Activated T-cell treated with anti-CD3 and anti-CD28 coated beads, Interleukin-2, amount 50 U/mL, for 48 hours (primary cell): ENCODE results near the gene NR2E3.
"Not testable (repeated sequence)": the region's sequence is repeated elsewhere in the genome, so short reads cannot be mapped to it uniquely, and the experiment has no call there.

Experiments used
- DNase-seq, 2 experiments: peaks; one replicate each; pipeline ENCODE4 v3.0.0-alpha.2; 2020

Gene NR2E3

DNA sequence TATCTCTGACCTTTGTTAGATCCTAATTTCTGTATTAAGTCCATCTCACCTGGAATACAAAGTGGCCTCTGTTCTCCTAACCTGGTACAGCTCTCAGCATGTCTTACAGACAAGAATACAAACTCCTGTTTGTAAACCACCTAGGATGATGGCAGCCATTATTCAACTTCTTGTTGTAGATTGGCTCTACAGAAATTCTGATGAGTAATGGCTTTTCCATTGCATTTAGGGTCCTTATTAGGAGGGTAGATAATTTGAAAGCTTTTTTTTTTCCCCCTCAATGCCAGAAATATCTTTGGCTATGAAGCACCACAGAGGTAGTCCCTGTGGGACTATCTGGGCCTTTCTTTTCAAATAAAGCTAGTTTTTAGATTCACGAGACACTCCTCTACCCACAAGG lies 9.8 kb downstream of the NR2E3 start:
- no peak for DNase-seq

DNA sequence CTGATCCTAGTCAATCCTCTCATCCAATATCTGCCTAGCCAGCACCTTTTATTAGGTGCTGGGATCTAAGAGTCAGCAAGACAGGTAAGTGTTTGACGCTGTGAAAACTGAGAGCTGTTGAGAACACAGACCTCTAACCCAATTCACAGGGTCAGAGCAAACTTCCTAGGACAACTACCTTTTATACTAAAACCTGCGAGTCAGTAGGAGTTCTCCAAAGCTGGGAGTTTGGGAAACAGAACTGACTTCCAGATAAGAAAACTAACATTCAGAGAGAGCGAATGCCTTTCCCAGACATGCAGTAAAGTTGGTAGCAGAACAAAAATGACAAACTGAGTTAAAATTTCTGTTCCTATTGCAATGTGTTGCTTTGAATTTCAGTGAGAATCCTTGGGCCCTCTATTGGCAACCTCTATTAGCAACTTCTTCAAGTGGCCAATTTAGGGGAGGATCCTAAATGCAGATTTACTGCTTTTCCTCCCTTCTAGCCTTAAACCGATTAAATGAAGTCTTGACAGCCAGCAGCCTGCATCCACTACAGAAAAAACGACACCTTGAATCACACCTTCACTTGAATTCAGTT lies 11.3 kb downstream of the NR2E3 start:
- DNase-seq, result no peak

DNA sequence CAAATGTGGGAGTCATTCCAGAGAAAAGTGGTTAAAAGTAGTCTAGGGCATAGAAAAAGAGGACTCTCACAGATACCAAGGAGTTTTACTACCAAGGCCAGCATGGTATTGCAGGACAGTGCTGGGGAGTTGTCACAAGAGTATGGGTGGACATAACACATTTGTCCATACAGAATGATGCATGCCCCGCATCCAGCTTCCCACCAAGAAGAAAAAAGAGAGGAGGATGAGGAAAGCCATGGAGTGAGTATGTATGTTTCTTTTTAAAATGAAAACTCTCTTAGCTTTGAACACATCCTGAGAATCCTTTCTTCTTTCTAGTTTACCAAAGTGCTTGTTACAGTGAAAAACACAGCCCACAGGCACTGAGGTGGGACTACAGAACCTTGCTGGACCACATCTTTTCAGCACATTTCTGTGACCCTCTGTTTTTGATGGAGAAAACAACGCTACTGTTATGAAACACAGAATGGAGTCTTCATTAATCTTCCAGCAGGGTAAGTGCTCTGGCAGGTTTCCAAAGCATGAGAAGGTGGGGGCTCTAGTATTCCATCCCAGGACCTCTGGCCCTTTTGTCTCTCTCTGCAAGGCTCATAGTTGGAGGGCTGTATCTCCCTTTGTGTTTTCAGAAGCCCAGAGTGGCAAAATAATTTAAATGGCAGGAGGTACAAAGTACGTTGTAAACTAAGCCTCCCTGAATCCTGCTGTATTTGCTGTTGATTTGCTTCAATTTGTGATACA lies 12.7 kb downstream of the NR2E3 start:
- DNase-seq, result no peak

DNA sequence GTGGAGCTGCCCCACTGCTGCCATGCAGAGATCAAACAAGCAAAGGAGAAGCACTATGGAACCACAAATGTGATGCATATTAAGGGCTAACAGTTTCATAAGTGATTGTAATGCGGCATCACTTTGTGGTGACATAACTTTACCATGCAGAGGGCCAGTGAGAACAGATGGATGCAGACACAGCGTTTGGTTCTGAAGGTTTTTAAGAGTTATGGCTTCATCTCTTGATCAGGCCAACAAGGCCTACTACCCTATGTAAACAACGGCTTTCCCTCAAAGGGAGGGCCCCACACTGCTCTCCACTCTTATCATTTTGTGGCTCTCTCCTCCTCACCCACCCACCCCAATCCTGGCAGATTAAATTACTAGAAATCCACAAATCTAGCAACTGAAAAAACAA lies 13.4 kb downstream of the NR2E3 start:
- no peak for DNase-seq

DNA sequence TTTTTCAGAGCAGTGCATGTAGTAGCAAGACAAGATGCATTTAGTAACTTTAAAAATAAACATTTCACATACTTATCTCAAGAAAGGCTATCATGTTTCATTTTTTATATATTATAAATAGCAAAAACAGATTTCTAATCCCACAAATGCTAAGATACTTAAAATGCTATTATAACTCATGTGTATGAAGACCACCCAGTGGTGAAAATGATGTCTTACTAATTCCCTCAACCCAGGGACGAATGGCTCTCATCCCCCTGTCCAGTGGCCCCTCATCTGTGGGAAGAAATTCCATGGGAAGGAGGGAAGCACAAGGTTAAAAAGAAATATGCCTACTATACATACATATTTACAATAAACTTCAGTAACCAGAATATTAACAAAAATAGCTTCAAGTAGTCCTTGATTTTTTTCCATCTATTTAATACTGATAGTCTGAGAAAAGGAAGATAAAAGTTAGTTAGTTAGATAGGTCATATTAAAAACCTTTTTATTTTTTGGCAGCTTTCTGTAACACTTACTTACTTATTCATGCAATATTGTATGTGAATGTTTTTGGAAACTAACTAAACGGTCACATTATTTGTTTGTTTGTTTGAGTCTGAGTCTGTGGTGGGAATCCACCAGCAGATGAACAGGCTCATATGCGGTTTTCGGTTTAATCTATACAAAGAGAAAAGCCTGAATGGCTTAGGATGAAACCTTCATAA lies 14.8 kb downstream of the NR2E3 start:
- no peak for DNase-seq

DNA sequence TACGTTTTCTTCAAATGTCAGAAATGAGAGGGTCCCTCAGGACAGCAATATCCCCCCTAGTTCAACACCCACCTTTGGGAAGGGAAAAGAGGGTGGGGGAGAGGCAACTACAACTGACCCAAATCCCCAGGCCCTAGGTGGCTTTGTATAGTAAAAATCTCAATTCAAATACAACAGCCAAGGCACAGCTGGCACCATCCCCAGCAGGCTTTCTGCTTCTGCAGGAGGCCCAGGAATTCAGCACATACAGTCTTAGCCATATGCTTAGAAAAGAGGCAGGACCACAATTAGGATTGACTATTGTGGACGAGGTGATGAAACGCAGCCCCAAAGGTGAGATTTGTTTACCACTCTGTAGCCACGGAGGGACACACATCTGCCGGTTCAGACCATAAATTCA lies 15.8 kb downstream of the NR2E3 start:
- DNase-seq, result no peak

DNA sequence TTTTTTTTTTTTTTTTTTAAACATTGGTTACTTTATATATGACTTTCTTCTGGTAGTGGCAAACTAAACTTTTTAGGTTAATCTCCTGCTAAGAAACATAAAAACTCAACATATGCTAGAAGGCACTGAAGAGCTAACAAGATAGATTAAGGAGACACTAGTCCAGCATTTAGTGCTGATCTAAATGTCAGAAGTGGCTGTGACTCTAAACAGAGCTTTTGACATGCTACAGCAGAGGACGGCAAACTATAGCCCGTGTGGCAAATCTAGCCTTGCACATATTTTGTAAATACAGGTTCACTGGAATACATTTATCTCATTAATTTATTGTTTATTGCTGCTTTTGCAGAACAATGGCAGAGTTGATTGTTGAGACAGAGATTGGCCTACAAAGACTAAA lies 20.6 kb downstream of the NR2E3 start:
- DNase-seq, result no peak

DNA sequence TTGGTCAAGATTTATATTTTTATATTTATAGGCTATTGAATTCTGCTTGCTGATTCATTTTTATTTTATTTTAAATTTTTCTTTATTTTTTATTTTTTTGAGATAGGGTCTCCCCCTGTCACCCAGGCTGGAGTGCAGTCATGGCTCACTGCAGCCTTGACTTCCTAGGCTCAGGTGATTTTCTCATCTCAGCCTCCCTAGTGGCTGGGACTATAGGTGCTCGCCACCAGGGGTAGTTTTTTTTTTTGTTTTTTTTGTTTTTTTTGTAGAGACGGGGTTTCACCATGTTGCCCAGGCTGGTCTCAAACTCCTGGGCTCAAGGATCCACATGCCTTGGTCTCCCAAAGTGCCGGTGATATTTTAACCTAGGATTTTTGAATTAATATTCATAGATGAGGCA lies 31.2 kb downstream of the NR2E3 start:
- DNase-seq, result no peak

DNA sequence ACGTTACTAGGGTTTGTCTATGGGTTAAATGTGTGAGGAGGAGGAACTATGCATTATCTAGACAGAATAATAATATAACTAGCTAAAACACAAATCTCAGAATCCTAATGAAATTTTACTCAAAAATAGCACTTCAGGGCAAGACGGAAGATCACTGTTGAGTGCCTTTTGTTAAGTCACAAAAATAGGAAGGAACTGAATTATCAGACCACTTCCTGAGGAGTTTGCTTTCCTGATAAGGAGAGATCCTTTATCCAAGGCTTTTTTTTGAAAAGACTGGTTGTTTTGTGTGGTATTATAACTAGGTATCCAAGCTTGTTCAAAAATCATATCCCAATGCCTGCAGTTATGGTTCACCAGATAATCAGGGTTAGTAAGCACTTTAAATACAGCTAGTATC lies 34.6 kb downstream of the NR2E3 start:
- no peak for DNase-seq

DNA sequence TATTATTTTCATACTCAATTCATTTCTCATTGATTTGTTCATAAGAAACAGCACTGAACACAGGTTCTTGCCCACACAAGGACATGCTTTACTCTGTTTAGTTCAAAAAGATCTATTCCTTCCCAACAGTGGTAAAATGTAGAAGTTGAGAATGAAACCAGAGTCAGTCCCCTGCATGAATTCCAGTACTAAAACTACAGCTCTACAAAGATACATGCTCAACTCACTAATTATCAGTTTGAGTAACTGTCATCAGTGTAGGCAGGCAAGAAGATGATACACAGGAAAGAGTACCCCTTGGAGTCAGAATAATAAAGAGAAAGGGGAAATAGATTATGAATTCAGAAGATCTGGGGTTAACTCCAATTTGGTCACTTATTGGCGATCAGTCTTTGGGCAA lies 43.2 kb downstream of the NR2E3 start:
- no peak for DNase-seq

DNA sequence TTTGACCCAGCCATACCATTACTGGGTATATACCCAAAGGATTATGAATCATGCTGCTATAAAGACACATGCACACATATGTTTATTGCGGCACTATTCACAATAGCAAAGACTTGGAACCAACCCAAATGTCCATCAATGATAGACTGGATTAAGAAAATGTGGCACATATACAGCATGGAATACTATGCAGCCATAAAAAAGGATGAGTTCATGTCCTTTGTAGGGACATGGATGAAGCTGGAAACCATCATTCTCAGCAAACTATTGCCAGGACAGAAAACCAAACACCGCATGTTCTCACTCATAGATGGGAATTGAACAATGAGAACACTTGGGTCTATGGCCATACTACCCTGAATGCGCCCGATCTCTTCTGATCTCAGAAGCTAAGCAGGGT lies 47.9 kb downstream of the NR2E3 start:
- not testable (repeated sequence) for DNase-seq
